ENCODE data around the gene GAB3. TPM values are rescaled to one million over a fixed set of nuclear protein-coding genes. Genes with fewer than 3 reads are reported as not detected.

GAB3 gene
- total and polyA plus RNA-seq, 9 of the 15 experiments (the other 6 are each of a cell fraction or from before 2014, with no cell fraction given): 16.1 to 31.4 (median 20.2) TPM

- TF ChIP-seq ZNF407 (IDR thresholded peaks at IDR 0.05; ENCODE audit: low read depth) (no peak), CCNT2 (IDR thresholded peaks at IDR 0.05; ENCODE audit: borderline replicate concordance, extremely low read depth, insufficient read length, low read depth, low read length) (no peak), ZNF263 (CRISPR knock-in tag; IDR thresholded peaks at IDR 0.05; ENCODE audit: borderline replicate concordance) (peak; percentile 57; the same call in 1 of the 2 replicates), IFI16 (CRISPR knock-in tag; IDR thresholded peaks at IDR 0.05) (no peak), BMI1 (IDR thresholded peaks at IDR 0.05; ENCODE audit: low read length) (no peak), KDM1A (IDR thresholded peaks at IDR 0.05) (0 out of 4 replicates have a peak, but pooled peaks of 1 of the 2 experiments have one; percentile 23), USF1 (CRISPR knock-in tag; IDR thresholded peaks at IDR 0.05) (no peak), SMAD4 (CRISPR knock-in tag; conservative IDR thresholded peaks at IDR 0.05) (0 out of 2 replicates have a peak, but pooled peaks have one; percentile 31), PBX2 (CRISPR knock-in tag; IDR thresholded peaks at IDR 0.05; ENCODE audit: low read depth) (peak; percentile 83), PBX2 (tag; conservative IDR thresholded peaks at IDR 0.05; ENCODE audit: low read depth) (peak; percentile 96), BHLHE40 (IDR thresholded peaks at IDR 0.05; ENCODE audit: low read length) (peak; percentile 53; the same call in 1 of the 2 replicates), ZBTB17 (CRISPR knock-in tag; IDR thresholded peaks at IDR 0.05) (no peak), STAT6 (CRISPR knock-in tag; IDR thresholded peaks at IDR 0.05) (no peak), KAT7 (CRISPR knock-in tag; IDR thresholded peaks at IDR 0.05; ENCODE audit: borderline replicate concordance) (no peak)
Measured at GRCh38 chrX:154717824-154718223, 33.1 kb downstream of the GAB3 start (continued).

Data from K562 (cell line).